Measurements from ENCODE around the gene NEFH. TPM values are rescaled to one million over a fixed set of nuclear protein-coding genes. Genes with fewer than 3 reads are reported as not detected.

The NEFH gene
- total RNA-seq, 1 donor from 2014 or later: 5.2 TPM

GRCh38 chr22:29478326-29479276 lies 1.4 kb upstream of the NEFH start:
- Histone ChIP-seq H3K27me3 (ENCODE audit: control insufficient read depth, insufficient read depth, low read length) (peaks cover 74% of the 10 kb centered on the region), H3K4me3 (ENCODE audit: low read depth, low read length) (no peak overlapping the region), H3K36me3 (ENCODE audit: control insufficient read depth, insufficient read depth, low read length) (no peaks in the 10 kb centered on the region)
- no peak for DNase-seq (ENCODE audit: low read depth)
- TF ChIP-seq, protein P1, sequence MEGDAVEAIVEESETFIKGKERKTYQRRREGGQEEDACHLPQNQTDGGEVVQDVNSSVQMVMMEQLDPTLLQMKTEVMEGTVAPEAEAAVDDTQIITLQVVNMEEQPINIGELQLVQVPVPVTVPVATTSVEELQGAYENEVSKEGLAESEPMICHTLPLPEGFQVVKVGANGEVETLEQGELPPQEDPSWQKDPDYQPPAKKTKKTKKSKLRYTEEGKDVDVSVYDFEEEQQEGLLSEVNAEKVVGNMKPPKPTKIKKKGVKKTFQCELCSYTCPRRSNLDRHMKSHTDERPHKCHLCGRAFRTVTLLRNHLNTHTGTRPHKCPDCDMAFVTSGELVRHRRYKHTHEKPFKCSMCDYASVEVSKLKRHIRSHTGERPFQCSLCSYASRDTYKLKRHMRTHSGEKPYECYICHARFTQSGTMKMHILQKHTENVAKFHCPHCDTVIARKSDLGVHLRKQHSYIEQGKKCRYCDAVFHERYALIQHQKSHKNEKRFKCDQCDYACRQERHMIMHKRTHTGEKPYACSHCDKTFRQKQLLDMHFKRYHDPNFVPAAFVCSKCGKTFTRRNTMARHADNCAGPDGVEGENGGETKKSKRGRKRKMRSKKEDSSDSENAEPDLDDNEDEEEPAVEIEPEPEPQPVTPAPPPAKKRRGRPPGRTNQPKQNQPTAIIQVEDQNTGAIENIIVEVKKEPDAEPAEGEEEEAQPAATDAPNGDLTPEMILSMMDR (IDR thresholded peaks at IDR 0.05; ENCODE audit: insufficient read depth, low read length, poor library complexity, severe bottlenecking): no peak

DNA sequence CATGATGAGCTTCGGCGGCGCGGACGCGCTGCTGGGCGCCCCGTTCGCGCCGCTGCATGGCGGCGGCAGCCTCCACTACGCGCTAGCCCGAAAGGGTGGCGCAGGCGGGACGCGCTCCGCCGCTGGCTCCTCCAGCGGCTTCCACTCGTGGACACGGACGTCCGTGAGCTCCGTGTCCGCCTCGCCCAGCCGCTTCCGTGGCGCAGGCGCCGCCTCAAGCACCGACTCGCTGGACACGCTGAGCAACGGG lies 169 bp downstream of the NEFH start:
- H3K27me3 ChIP-seq (ENCODE audit: control insufficient read depth, insufficient read depth, low read length): peaks cover 69% of the 10 kb centered on the region
- TF ChIP-seq, protein P1 (IDR thresholded peaks at IDR 0.05; ENCODE audit: insufficient read depth, low read length, poor library complexity, severe bottlenecking): no peak
- H3K4me3 ChIP-seq (ENCODE audit: low read depth, low read length): peak overlapping the region; percentile 1
- no peak for DNase-seq (ENCODE audit: low read depth)
- H3K36me3 ChIP-seq (ENCODE audit: control insufficient read depth, insufficient read depth, low read length): no peaks in the 10 kb centered on the region

DNA sequence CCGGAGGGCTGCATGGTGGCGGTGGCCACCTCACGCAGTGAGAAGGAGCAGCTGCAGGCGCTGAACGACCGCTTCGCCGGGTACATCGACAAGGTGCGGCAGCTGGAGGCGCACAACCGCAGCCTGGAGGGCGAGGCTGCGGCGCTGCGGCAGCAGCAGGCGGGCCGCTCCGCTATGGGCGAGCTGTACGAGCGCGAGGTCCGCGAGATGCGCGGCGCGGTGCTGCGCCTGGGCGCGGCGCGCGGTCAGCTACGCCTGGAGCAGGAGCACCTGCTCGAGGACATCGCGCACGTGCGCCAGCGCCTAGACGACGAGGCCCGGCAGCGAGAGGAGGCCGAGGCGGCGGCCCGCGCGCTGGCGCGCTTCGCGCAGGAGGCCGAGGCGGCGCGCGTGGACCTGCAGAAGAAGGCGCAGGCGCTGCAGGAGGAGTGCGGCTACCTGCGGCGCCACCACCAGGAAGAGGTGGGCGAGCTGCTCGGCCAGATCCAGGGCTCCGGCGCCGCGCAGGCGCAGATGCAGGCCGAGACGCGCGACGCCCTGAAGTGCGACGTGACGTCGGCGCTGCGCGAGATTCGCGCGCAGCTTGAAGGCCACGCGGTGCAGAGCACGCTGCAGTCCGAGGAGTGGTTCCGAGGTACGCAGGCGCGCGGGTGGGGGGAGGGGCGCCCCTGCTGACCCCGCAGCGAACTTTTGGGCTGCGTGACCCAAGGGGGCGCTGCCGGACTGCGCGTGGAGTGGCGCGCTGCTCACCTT lies 670 bp downstream of the NEFH start:
- peaks cover 66% of the 10 kb centered on the region for H3K27me3 ChIP-seq (ENCODE audit: control insufficient read depth, insufficient read depth, low read length)
- DNase-seq (ENCODE audit: low read depth): no peak
- H3K36me3 ChIP-seq (ENCODE audit: control insufficient read depth, insufficient read depth, low read length): no peaks in the 10 kb centered on the region
- TF ChIP-seq, protein P1 (IDR thresholded peaks at IDR 0.05; ENCODE audit: insufficient read depth, low read length, poor library complexity, severe bottlenecking): no peak
- peak overlapping the region; percentile 6 for H3K4me3 ChIP-seq (ENCODE audit: low read depth, low read length)

DNA sequence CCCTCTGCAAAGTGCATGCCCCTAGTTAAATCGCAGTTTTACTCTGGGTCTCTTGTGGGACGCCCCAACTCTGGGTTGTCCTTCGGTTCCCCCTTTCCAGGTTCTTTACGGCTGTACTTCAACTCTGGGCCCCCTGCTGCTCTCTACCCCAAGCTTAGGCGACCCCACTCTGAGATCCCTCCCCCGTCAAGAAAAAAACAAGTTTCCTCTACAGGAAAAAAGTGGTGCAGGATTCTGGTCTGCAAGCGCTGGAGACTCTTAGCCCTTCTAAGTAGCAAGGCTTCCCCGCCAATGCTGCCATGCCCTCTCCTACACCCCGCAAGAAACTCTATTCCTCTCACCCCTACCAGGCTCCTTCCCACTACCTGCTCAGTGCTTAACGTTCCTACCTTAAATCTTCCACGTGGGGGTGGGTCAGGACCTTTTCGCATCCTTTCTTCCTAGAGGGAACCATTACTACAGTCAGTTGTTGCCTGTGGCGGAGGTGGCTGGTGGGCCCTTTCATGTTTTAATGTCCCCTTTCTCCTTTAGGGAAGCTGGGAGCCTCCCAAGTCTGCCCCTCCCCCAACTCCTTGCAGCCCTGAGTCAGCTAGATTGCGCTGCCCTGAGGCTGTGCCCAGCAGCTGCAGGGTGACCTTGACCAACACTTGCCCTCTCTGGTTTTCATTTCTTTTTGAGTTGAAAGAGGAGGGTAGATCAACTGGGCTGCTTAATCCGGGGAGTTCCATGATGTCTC lies 1.4 kb downstream of the NEFH start:
- DNase-seq (ENCODE audit: low read depth): no peak
- Histone ChIP-seq H3K27me3 (ENCODE audit: control insufficient read depth, insufficient read depth, low read length) (peaks cover 61% of the 10 kb centered on the region), H3K4me3 (ENCODE audit: low read depth, low read length) (peak overlapping the region; percentile 6), H3K36me3 (ENCODE audit: control insufficient read depth, insufficient read depth, low read length) (no peaks in the 10 kb centered on the region)
- TF ChIP-seq, protein P1 (IDR thresholded peaks at IDR 0.05; ENCODE audit: insufficient read depth, low read length, poor library complexity, severe bottlenecking): no peak

DNA sequence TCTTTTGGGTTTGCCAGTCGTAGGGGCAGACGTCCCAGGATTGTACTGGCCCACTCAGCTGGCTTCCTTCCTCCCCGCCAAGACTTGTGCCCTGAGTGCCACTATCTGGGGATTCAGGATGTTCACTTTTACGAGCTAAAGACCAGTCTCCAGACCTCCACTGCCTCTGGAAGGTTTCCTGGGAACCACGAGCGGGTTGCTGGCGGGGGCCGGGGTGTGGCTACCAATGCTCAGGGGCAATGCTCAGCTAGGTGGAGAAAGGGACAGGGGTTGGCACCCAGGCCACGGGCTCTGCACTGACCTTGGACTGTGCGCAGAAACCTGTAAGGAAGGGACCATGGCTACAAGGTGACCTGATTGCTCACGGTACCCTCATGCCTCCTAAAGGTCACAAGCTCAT lies 2.2 kb downstream of the NEFH start:
- no peak for DNase-seq (ENCODE audit: low read depth)
- no peaks in the 10 kb centered on the region for H3K36me3 ChIP-seq (ENCODE audit: control insufficient read depth, insufficient read depth, low read length)
- H3K27me3 ChIP-seq (ENCODE audit: control insufficient read depth, insufficient read depth, low read length): peaks cover 54% of the 10 kb centered on the region
- H3K4me3 ChIP-seq (ENCODE audit: low read depth, low read length): no peak overlapping the region
- TF ChIP-seq, protein P1 (IDR thresholded peaks at IDR 0.05; ENCODE audit: insufficient read depth, low read length, poor library complexity, severe bottlenecking): no peak

All from kidney epithelial cell (primary cell).